Mesenchymal stem cell (in vitro differentiated cells and primary cell): ENCODE results near the gene NDUFA7.

Experiments used
- DNase-seq: peaks from one replicate; pipeline ENCODE4 v3.0.0-alpha.2; 2013
- H2AFZ ChIP-seq: one replicate; pipeline ENCODE4 v1.6.1; 2013; ENCODE audit warnings: low read depth, mild to moderate bottlenecking, control low read depth, inconsistent platforms, low read length, moderate library complexity
- H2AK5ac ChIP-seq: 2 replicates; pipeline ENCODE4 v1.6.1; 2013; ENCODE audit warnings: low read length, moderate library complexity, mild to moderate bottlenecking, inconsistent platforms; ENCODE audit not compliant: severe bottlenecking
- H2BK120ac ChIP-seq: one replicate; pipeline ENCODE4 v1.6.1; 2013; ENCODE audit warnings: low read depth, mild to moderate bottlenecking, inconsistent platforms, low read length, moderate library complexity
- H2BK12ac ChIP-seq, 2 experiments: one replicate each; pipeline ENCODE4 v1.6.1; 2013; ENCODE audit warnings: inconsistent platforms in 2 of 2, low read length in 2 of 2, mild to moderate bottlenecking in 2 of 2, moderate library complexity in 2 of 2, control low read depth in 1 of 2
- H2BK15ac ChIP-seq: one replicate; pipeline ENCODE4 v1.6.1; 2013; ENCODE audit warnings: mild to moderate bottlenecking, low read depth, inconsistent platforms; ENCODE audit not compliant: poor library complexity, severe bottlenecking
- H2BK5ac ChIP-seq: 2 replicates; pipeline ENCODE4 v1.6.1; 2013; ENCODE audit warnings: low read depth, mild to moderate bottlenecking, low read length, control low read depth, inconsistent platforms; ENCODE audit not compliant: poor library complexity, severe bottlenecking
- H3K14ac ChIP-seq, 2 experiments: one replicate each; pipeline ENCODE4 v1.6.1; 2013; ENCODE audit warnings: inconsistent platforms in 2 of 2, low read length in 2 of 2, control low read depth in 1 of 2, mild to moderate bottlenecking in 1 of 2, moderate library complexity in 1 of 2
- H3K18ac ChIP-seq, 2 experiments: one replicate each; pipeline ENCODE4 v1.6.1; 2013; ENCODE audit warnings: inconsistent platforms in 2 of 2, low read length in 2 of 2, control low read depth in 1 of 2, low read depth in 1 of 2, mild to moderate bottlenecking in 1 of 2
- H3K23ac ChIP-seq, 2 experiments: one replicate each; pipeline ENCODE4 v1.6.1; 2013; ENCODE audit warnings: inconsistent platforms in 2 of 2, low read length in 2 of 2, mild to moderate bottlenecking in 2 of 2, moderate library complexity in 2 of 2, control low read depth in 1 of 2
- H3K27ac ChIP-seq: 2 replicates; pipeline ENCODE4 v1.5.1; 2013; ENCODE audit warnings: mild to moderate bottlenecking, moderate library complexity, low read length, control low read depth, inconsistent platforms; ENCODE audit not compliant: poor library complexity, severe bottlenecking
- H3K27me3 ChIP-seq, 2 experiments: 2 replicates each; pipeline versions ENCODE4 v1.6.1 to v1.7.0; 2013; ENCODE audit warnings: low read length in 2 of 2, mild to moderate bottlenecking in 2 of 2, moderate library complexity in 2 of 2, control low read depth in 1 of 2, inconsistent platforms in 1 of 2; ENCODE audit not compliant: control insufficient read depth in 1 of 2, insufficient read depth in 1 of 2
- H3K36me3 ChIP-seq, 2 experiments: 2 replicates each; pipeline versions ENCODE4 v1.6.1 to v1.7.0; 2013; ENCODE audit warnings: low read length in 2 of 2, control low read depth in 1 of 2, inconsistent platforms in 1 of 2, low read depth in 1 of 2, mild to moderate bottlenecking in 1 of 2; ENCODE audit not compliant: insufficient read depth in 2 of 2, control insufficient read depth in 1 of 2
- H3K4ac ChIP-seq, 2 experiments: one replicate each; pipeline ENCODE4 v1.6.1; 2013; ENCODE audit warnings: inconsistent platforms in 2 of 2, low read length in 2 of 2, mild to moderate bottlenecking in 2 of 2, moderate library complexity in 2 of 2, control low read depth in 1 of 2, low read depth in 1 of 2
- H3K4me1 ChIP-seq: 2 replicates; pipeline ENCODE4 v1.6.1; 2013; ENCODE audit warnings: low read depth, low read length, control low read depth; ENCODE audit not compliant: control insufficient read depth, insufficient read depth
- H3K4me2 ChIP-seq: 2 replicates; pipeline ENCODE4 v1.6.1; 2013; ENCODE audit warnings: low read length, mild to moderate bottlenecking, inconsistent platforms; ENCODE audit not compliant: poor library complexity, severe bottlenecking
- H3K4me3 ChIP-seq, 2 experiments: 2 replicates each; pipeline versions ENCODE4 v1.5.1 to v1.7.0; 2013; ENCODE audit warnings: low read length in 2 of 2, mild to moderate bottlenecking in 2 of 2, control low read depth in 1 of 2, low read depth in 1 of 2; ENCODE audit not compliant: insufficient read depth in 1 of 2
- H3K79me1 ChIP-seq: replicated peaks from 2 replicates; pipeline ENCODE4 v1.6.1; 2013; ENCODE audit warnings: mild to moderate bottlenecking, control low read depth, low read length, inconsistent platforms; ENCODE audit not compliant: poor library complexity, severe bottlenecking
- H3K9ac ChIP-seq: 2 replicates; pipeline ENCODE4 v1.7.0; 2013; ENCODE audit warnings: mild to moderate bottlenecking, low read length, moderate library complexity
- H3K9me3 ChIP-seq: 2 replicates; pipeline ENCODE4 v1.7.0; 2013; ENCODE audit warnings: mild to moderate bottlenecking, low read length; ENCODE audit not compliant: control insufficient read depth
- H4K8ac ChIP-seq: one replicate; pipeline ENCODE4 v1.6.1; 2013; ENCODE audit warnings: inconsistent platforms, mild to moderate bottlenecking, low read length, moderate library complexity
- H4K91ac ChIP-seq: one replicate; pipeline ENCODE4 v1.6.1; 2013; ENCODE audit warnings: mild to moderate bottlenecking, low read length, inconsistent platforms
- WGBS: methylation state at CpG from one replicate; pipeline ENCODE4 v1.1.7; 2013; ENCODE audit warnings: mixed read lengths; 5-methylcytosine and 5-hydroxymethylcytosine counted together

The NDUFA7 gene

DNA sequence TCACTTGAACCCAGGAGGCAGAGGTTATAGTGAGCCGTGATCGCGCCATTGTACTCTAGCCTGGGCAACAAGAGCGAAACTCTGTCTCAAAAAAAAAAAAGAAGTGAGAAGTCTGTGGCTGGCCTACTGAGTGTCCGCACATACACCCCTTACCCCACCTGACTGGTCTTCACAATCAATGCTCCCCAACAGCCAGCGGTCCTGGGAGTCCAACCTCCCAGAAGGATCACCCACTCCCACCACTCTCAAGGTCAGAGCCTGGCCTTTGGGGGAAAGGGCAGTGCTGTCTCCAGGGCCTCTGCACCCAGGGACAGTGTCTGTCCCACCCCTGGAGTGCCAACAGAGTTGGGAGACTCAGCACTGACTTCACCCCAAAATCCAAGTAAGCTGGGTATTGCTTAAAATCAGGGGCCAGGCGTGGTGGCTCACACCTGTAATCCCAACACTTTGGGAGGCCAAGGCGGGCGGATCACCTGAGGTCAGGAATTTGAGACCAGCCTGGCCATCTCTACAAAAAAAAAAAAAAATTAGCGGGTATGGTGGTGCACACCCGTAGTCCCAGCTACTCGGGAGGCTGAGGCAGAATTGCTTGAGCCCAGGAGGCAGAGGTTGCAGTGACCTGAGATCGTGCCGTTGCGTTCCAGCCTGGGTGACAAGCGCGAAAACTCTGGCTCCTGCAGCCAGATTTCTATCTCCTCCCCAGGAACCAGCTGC is 10.7 kb downstream of the NDUFA7 start:
- H2BK12ac ChIP-seq = no peak overlapping the region
- DNase-seq = no peak
- H3K9me3 ChIP-seq = no peaks in the 10 kb centered on the region
- peaks cover 15% of the 10 kb centered on the region for H3K79me1 ChIP-seq
- no peak overlapping the region for H4K91ac ChIP-seq
- no peak overlapping the region for H4K8ac ChIP-seq
- no peak overlapping the region for H3K27ac ChIP-seq
- no peak overlapping the region for H3K18ac ChIP-seq
- H3K27me3 ChIP-seq = no peaks in the 10 kb centered on the region
- peaks cover 19% of the 10 kb centered on the region for H3K4me1 ChIP-seq
- no peak overlapping the region for H2BK15ac ChIP-seq
- no peak overlapping the region for H2BK120ac ChIP-seq
- no peak overlapping the region for H3K4ac ChIP-seq
- H3K36me3 ChIP-seq = peaks cover 56 to 63% of the 10 kb centered on the region in 2 experiments
- H3K9ac ChIP-seq = no peak overlapping the region
- H3K14ac ChIP-seq = no peak overlapping the region
- H3K23ac ChIP-seq = no peak overlapping the region
- no peak overlapping the region for H3K4me3 ChIP-seq
- no peak overlapping the region for H2AK5ac ChIP-seq
- WGBS = 99% methylated on average over 17 of the region's 17 CpGs
- no peak overlapping the region for H2AFZ ChIP-seq
- no peak overlapping the region for H2BK5ac ChIP-seq
- no peak overlapping the region for H3K4me2 ChIP-seq

DNA sequence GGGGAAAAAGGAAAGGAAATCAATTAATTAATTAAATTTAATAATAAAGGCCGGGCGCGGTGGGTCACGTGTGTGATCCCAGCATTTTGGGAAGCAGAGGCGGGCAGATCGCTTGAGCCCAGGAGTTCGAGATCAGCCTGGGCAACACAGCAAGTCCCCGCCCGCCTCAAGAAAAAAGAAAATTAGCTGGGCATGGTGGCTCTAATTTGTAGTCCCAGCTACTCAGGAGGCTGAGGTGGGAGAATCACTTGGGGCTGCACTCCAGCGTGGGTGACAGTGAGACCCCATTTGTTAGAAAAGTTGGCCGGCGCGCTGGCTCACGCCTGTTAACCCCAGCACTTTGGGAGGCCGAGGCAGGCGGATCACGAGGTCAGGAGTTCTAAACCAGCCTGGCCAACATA is 12.3 kb downstream of the NDUFA7 start:
- Histone ChIP-seq H3K9ac (peak overlapping the region; percentile 69), H3K27ac (no peak overlapping the region), H3K79me1 (peaks cover 14% of the 10 kb centered on the region), H3K27me3 (no peaks in the 10 kb centered on the region), H2BK12ac (no peak overlapping the region), H4K8ac (no peak overlapping the region), H3K36me3 (peaks cover 40 to 59% of the 10 kb centered on the region in 2 experiments), H4K91ac (no peak overlapping the region), H3K4me3 (peak overlapping the region in 1 of 2 experiments; percentile 82), H2BK120ac (no peak overlapping the region), H2AFZ (no peak overlapping the region), H3K14ac (no peak overlapping the region), H3K4me1 (peaks cover 19% of the 10 kb centered on the region), H3K18ac (no peak overlapping the region), H3K4ac (no peak overlapping the region), H3K23ac (no peak overlapping the region), H2BK15ac (no peak overlapping the region), H3K4me2 (peak overlapping the region; percentile 79), H3K9me3 (no peaks in the 10 kb centered on the region), H2BK5ac (no peak overlapping the region), H2AK5ac (no peak overlapping the region)
- WGBS = 82% methylated on average over 14 of the region's 17 CpGs
- no peak for DNase-seq

DNA sequence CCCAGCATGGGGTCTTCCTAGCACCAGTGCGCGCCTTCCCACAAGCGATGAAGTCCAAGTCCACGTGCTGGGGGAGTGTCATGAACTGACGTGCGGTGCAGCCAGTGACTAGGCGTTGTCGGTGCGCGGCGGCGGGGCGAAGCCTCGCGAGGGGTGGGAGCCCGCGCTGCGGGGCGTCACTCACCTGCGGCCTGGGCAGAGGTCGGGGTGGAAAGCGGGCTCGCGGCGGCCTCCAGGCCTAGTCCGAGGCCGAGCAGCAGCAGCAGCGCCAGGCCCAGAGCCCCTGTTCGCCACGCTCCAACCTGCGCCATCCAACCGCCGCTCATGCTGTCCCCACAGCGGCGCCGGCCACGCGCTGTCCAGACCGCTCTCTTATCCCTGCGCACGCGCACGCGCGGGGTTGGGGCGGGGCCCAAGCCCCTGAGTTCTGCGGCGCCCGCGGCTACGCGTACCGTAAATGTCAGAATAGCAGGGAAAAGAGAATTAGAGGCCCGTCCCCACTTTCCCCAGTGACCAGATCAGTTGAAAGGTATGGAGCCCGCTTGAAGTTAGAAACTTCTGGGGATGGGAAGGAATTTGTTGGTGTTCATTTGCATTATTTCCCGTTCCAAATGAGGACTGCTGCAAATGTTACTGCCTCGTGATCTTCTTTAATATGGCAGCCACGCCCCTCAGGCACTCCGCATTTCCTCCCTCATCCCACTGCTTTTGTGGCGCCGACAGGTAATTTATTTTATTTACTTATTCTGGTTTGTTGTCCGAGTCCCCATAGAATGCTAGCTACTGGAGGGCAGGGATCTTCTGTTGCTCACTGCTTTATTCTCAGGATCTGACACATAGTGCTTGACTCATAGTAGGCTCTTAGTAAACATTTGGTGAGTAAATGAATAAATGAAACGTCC is 13.0 kb downstream of the NDUFA7 start, which contains the start of gene CD320:
TSS of gene CD320 (minus strand) at position 394 of the 902 bp plus-strand sequence. CDS start at position 326, 68 bp downstream.
- Histone ChIP-seq H2AK5ac (no peak within 1 kb of the TSS), H3K9me3 (no peaks in the 10 kb centered on the region), H3K27me3 (no peaks in the 10 kb centered on the region), H3K79me1 (peaks cover 14% of the 10 kb centered on the region), H4K91ac (no peak within 1 kb of the TSS), H3K9ac (peak within 1 kb of the TSS; percentile 69), H3K4me2 (peak within 1 kb of the TSS; percentile 79), H4K8ac (peak within 1 kb of the TSS; percentile 42), H2BK12ac (no peak within 1 kb of the TSS), H3K4ac (peak within 1 kb of the TSS in 1 of 2 experiments; percentile 27), H3K4me3 (peak within 1 kb of the TSS; percentile 65 to 82), H2BK15ac (no peak within 1 kb of the TSS), H3K18ac (peak within 1 kb of the TSS in 1 of 2 experiments; percentile 49), H3K4me1 (peaks cover 21% of the 10 kb centered on the region), H2BK120ac (no peak within 1 kb of the TSS), H2AFZ (peak within 1 kb of the TSS; percentile 74), H3K27ac (no peak within 1 kb of the TSS), H3K23ac (peak within 1 kb of the TSS in 1 of 2 experiments; percentile 20), H3K36me3 (peaks cover 33 to 61% of the 10 kb centered on the region in 2 experiments), H2BK5ac (no peak within 1 kb of the TSS), H3K14ac (peak within 1 kb of the TSS in 1 of 2 experiments; percentile 29)
- DNase-seq = peak; percentile 92
- under 1% methylated on average over 48 of the region's 63 CpGs for WGBS
